ENCODE measurements around the gene COQ6.

- TF ChIP-seq, protein P1, sequence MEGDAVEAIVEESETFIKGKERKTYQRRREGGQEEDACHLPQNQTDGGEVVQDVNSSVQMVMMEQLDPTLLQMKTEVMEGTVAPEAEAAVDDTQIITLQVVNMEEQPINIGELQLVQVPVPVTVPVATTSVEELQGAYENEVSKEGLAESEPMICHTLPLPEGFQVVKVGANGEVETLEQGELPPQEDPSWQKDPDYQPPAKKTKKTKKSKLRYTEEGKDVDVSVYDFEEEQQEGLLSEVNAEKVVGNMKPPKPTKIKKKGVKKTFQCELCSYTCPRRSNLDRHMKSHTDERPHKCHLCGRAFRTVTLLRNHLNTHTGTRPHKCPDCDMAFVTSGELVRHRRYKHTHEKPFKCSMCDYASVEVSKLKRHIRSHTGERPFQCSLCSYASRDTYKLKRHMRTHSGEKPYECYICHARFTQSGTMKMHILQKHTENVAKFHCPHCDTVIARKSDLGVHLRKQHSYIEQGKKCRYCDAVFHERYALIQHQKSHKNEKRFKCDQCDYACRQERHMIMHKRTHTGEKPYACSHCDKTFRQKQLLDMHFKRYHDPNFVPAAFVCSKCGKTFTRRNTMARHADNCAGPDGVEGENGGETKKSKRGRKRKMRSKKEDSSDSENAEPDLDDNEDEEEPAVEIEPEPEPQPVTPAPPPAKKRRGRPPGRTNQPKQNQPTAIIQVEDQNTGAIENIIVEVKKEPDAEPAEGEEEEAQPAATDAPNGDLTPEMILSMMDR (conservative IDR thresholded peaks at IDR 0.05; ENCODE audit: low read length), result no peak
- TF ChIP-seq EZH2phosphoT487 (IDR thresholded peaks at IDR 0.05; ENCODE audit: borderline replicate concordance), result no peak
Measured at GRCh38 chr14:73955674-73956073, 5.6 kb downstream of the COQ6 start.
